KBM-7 (cell line): ENCODE results near the gene ACTBL2.
"Not testable (repeated sequence)": the region's sequence is repeated elsewhere in the genome, so short reads cannot be mapped to it uniquely, and the experiment has no call there.

ENCODE experiments used
- DNase-seq: peaks from one replicate; pipeline ENCODE4 v3.0.0-alpha.2; 2015
- in situ Hi-C: fragments of 300-500 bp; cut with MboI; formaldehyde crosslinking; loops from 2 replicates; pipeline ENCODE4 v1.14.3; 2020; ENCODE audit warnings: low sequenced_read_pairs, low pct_unique_long_range_greater_than_20kb, mixed read lengths

Gene ACTBL2

DNA sequence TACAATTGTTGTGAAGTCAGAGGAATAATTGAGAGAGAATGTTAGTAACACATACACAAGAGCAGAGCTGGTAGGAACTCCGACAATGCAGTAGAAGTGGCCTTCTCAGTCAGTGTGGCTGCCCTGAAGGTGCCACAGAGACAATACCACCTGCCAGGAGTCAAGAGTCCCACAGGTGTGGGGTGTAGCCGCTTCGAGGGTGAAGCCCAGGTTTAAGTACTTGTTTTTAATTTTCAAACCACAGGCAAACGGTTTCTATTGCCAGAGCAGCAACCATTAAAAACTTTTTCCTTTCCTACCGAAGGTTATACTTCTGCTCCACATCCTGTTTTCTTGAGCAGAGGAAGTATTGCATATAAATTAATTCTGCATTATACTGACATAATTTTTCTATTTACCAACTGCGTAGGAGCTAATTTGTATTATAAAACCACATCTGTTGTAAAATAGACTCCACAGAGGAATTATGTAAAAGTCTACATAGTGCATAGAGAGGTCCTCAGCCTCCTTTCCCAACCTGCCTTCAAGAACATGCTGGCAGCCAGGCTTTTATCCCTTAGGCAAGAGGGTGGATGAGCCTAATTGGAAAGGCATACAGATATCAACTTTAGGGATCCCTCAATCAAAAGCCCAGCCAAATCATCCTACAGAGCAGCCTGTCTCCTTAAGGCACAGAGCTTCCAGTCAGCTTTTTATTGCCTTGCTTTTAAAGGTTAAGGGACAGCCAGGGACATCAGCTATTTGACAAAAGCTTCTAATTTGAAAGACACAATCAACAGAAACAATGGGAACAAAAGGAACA lies 12.9 kb upstream of the ACTBL2 start:
- in situ Hi-C loops: no loop called here
- DNase-seq: peak; percentile 21

GRCh38 chr5:57494104-57495098 lies 11.8 kb upstream of the ACTBL2 start:
- peak; percentile 70 for DNase-seq
- in situ Hi-C loops: no loop called here

DNA sequence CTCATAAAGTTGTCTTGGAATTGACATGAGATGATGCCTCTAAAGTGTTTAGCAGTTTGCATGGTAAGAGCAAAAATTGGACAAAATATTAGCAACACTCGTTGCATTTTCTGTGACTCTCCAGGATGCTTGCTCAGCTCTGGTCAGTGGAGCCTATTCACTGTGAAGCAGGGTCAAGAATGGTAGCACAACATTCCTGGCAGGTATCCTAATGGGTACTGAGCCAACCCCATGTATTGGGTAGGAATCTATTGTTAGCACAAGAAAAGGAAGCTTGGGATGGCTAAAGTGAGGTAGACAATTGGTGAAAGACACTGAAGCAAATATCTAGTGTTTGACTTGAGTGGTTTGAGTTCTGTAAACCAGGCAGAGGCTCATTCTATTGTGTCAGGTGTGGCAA lies 10.4 kb upstream of the ACTBL2 start:
- in situ Hi-C loops: no loop called here
- DNase-seq: no peak

- DNase-seq: no peak
- in situ Hi-C loops: no loop called here
These were observed 10.0 kb upstream of the ACTBL2 start for GRCh38 chr5:57492632-57493031.

DNA sequence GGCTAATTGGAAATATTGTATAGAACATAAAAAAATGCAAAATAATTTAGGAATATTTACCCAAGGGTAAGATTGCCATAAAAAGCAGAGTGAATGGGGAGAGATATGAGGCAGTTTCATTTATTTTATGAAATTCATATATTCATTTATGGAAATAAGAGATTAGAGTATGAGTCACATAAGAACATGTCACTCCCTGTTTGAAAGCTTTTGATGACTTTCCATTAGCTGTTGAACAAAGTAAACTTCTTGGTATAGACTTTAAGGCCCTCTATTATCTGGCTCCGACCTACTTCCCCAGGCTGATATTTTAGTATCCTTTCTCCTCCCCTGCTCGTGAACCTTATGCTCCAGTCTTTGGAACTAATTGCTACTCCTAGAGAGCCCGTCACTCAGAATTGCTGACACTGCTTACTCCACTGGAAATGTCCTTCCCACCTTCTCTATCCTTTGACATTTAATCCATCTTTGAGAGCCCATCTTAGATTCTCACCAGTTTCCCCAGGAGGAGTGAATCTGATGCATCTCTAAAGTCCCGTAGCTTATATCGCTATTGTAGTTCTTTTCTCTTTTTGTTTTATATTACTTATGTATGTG lies 8.9 kb upstream of the ACTBL2 start:
- in situ Hi-C loops: no loop called here
- DNase-seq: no peak

DNA sequence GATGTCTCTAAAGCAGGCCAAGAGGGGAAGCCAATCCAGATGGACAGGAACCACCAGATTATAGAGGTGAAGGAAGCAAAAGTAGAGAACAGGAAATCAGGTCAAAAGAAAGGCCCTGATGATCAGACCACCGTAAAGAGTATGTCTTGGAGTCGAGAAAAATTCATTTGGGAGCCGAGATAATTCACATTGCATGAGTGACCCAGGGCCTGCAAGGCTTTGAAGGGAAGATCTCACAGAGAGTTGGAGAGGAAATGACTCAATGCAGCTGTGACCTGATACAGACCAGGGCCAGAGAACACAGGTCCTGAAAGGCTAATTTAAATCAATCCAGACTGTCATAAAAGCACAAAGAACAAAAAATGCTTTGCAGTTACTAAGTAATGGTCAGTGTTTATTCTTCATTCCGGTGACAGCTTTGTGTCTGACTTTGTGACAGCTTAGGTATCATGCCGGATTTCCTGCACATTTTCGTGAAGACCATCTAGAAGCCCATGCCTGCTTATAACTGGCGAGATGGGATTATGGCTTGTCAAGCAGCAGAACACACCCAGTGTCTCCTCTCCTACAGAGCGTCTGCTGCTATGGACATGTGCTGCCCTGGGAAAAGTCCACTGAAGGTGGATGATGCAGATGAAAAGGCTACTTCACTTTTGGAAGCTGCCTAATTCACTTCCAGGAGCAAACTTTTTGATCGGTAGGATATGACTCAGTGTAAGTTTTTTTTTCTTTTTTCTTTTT lies 5.8 kb upstream of the ACTBL2 start:
- no peak for DNase-seq
- in situ Hi-C loops: no loop called here

GRCh38 chr5:57486027-57486602 lies 3.5 kb upstream of the ACTBL2 start:
- in situ Hi-C loops: no loop called here
- no peak for DNase-seq

DNA sequence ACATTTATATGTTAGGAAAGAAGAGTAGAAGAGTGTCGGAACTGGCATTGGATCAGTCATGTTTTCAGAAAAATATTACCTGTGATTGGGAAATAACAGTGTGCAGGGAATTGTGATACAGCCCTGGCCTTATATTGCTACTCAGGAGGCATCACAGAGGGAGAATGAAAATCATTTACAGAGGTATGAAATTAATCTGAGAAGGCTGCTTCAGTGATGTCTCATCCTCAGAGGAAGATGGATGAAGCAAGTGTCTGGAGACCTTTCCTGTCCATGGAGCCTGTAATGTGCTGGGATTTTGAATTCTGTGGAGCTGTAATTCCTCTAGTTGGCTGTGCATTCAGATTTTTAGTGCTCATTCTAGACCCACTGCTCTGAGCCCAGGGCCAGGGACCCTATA lies 3.8 kb downstream of the ACTBL2 start:
- in situ Hi-C loops: no loop called here
- no peak for DNase-seq

GRCh38 chr5:57476601-57477056 lies 6.0 kb downstream of the ACTBL2 start:
- in situ Hi-C loops: no loop called here
- no peak for DNase-seq

GRCh38 chr5:57470339-57470738 lies 12.3 kb downstream of the ACTBL2 start:
- DNase-seq: no peak
- in situ Hi-C loops: no loop called here

- in situ Hi-C loops: no loop called here
- no peak for DNase-seq
These were observed 14.0 kb downstream of the ACTBL2 start for GRCh38 chr5:57468481-57469163.

- no peak for DNase-seq
These were observed 16.1 kb downstream of the ACTBL2 start for GRCh38 chr5:57466544-57466943.

DNA sequence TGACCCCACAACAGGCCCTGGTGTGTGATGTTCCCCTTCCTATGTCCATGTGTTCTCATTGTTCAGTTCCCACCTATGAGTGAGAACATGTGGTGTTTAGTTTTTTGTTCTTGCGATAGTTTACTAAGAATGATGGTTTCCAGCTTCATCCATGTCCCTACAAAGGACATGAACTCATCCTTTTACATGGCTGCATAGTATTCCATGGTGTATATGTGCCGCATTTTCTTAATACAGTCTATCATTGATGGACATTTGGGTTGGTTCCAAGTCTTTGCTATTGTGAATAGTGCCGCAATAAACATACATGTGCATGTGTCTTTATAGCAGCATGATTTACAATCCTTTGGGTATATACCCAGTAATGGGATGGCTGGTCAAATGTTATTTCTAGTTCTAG lies 22.6 kb downstream of the ACTBL2 start:
- DNase-seq, in situ Hi-C loops: not testable (repeated sequence)

More at GRCh38 chr5:57466544-57466943, 16.1 kb downstream of the ACTBL2 start:
- in situ Hi-C loops: no loop called here

- no peak for DNase-seq
- in situ Hi-C loops: no loop called here
These were observed 24.2 kb downstream of the ACTBL2 start for GRCh38 chr5:57458443-57458842.

DNA sequence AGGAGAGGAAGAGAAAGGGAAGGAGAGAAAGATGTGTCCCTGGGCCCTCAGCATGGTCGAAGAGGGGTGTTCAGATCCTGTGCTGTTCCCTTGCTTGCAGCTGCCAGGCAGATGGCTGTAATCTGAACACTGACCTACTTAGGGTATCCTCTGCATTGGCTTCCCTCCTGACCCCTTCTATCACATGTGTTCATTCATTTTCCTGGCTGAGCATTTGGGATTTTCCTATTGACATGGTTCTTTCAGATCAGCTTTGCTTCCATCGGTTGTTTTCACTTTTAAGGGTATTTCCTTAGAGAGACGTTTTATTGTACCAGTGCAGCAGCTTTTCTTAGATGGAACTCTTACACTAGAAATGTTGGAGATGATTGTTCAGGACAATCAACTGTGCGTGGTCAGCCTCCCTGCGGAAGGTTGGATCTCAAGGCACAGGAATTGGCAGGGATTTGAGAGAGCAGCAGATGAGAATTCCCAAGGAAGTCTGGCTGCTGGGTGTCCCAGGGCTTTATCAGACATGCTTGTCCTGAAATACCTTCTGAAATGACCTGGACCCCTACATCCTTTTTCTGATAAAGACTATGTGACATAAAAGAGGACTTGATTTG lies 26.0 kb downstream of the ACTBL2 start:
- no peak for DNase-seq
- in situ Hi-C loops: no loop called here

DNA sequence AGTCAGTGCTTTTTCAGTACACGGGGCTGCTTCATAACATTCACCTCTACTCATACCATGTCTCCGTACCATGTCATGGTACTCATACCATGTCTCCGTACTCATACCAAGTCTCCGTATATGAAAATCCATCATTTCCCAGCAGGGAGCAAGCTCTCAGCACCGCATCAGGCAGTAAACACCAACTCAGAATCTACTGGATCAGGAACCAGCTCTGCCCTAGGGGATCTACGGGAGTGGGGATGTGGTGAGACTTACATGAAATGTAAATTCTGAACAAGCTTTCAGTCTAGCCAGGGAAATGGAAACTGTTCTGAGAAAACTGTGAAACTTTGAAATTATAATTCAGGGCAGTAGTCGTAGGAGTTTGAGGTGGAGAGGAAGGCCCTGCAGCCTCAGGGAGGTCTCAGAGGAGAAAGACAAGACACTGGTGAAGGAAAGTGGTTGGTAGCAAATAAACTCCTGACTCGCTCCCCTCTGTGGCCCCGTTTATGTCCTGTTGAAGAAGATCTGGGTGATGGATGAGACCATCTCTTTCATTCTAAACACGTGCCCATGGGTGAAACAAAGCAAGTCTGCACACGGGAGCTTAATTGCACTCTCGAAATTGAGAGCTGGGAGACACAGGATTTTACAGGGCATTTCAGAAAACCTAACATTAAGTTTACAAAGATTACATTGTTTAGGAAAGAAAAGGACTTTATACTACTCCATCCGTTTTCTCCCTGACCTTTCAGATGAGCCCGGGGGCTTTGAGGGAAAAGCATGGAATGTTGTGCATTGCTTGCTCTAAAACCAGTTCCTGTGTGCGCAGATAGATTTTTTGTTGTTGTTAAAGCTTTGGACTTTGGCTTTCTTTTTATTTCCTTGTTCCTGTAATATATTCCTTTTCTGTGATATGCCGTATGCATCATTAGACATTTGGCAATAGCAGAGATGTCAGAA lies 26.8 kb downstream of the ACTBL2 start:
- in situ Hi-C loops: no loop called here
- no peak for DNase-seq

GRCh38 chr5:57454896-57455295 lies 27.7 kb downstream of the ACTBL2 start:
- DNase-seq: no peak
- in situ Hi-C loops: no loop called here
